ENCODE measurements around the gene SLC5A2. TPM values are rescaled to one million over a fixed set of nuclear protein-coding genes. Genes with fewer than 3 reads are reported as not detected.

The SLC5A2 gene
- total and polyA plus RNA-seq, 2 of the 13 experiments (the other 11 are each of a cell fraction or from before 2014, with no cell fraction given) = 0.24 to 0.97 TPM

DNA sequence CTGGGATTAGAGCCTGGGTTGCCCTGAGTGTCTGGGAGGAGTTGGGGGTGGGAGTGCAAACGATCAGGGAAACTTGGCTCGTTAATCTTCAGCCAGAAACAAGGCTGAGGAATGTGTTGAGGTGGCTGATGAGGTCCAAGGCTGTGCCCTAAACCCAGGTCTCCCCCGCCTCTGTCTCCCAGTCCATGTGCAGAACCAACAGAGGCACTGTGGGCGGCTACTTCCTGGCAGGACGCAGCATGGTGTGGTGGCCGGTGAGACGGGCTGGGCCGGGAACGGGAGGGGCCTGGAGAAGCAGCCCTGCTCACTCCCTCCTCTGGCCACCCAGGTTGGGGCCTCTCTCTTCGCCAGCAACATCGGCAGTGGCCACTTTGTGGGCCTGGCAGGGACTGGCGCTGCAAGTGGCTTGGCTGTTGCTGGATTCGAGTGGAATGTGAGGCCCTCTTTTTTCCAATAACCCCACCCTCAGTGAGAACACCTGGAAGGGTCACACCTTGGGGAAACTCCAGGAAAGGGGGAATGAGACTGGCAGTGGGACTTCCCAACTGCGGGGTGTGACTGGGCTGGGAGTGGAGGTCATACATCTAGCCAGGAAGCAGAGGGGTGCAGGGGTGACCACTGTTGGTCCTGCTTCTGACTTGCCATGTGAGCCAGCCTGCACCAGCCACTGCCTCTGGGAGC, 1.7 kb downstream of the SLC5A2 start (continued):
- TF ChIP-seq NAIF1 (CRISPR knock-in tag; IDR thresholded peaks at IDR 0.05; ENCODE audit: borderline replicate concordance) (no peak), PHF21A (CRISPR knock-in tag; IDR thresholded peaks at IDR 0.05) (peak; percentile 32; the same call in 1 of the 2 replicates), UBTF (CRISPR knock-in tag; IDR thresholded peaks at IDR 0.05) (peak; percentile 87), SETDB1 (CRISPR knock-in tag; IDR thresholded peaks at IDR 0.05; ENCODE audit: borderline replicate concordance) (no peak), ZNF790 (CRISPR knock-in tag; IDR thresholded peaks at IDR 0.05; ENCODE audit: borderline replicate concordance) (no peak), SRSF1 (optimal IDR thresholded peaks at IDR 0.05; ENCODE audit: low read depth, low read length) (peak; percentile 39), ZNF737 (CRISPR knock-in tag; IDR thresholded peaks at IDR 0.05; ENCODE audit: borderline replicate concordance) (no peak), ZNF33B (CRISPR knock-in tag; IDR thresholded peaks at IDR 0.05) (no peak), ZBTB7B (CRISPR knock-in tag; IDR thresholded peaks at IDR 0.05) (no peak), MZF1 (CRISPR knock-in tag; IDR thresholded peaks at IDR 0.05; ENCODE audit: borderline replicate concordance) (no peak), ZNF788 (CRISPR knock-in tag; IDR thresholded peaks at IDR 0.05; ENCODE audit: borderline replicate concordance) (peak; percentile 91; the same call in 1 of the 2 replicates), ZNF263 (CRISPR knock-in tag; IDR thresholded peaks at IDR 0.05) (peak; percentile 65; the same call in 1 of the 2 replicates), DPF2 (CRISPR knock-in tag; IDR thresholded peaks at IDR 0.05; ENCODE audit: borderline replicate concordance, low read depth) (no peak), ZNF451 (CRISPR knock-in tag; IDR thresholded peaks at IDR 0.05) (peak; percentile 82), IRF9 (CRISPR knock-in tag; IDR thresholded peaks at IDR 0.05; ENCODE audit: borderline replicate concordance) (no peak), ZNF333 (CRISPR knock-in tag; IDR thresholded peaks at IDR 0.05; ENCODE audit: borderline replicate concordance) (no peak), ZNF549 (CRISPR knock-in tag; IDR thresholded peaks at IDR 0.05) (no peak), THAP8 (CRISPR knock-in tag; IDR thresholded peaks at IDR 0.05; ENCODE audit: borderline replicate concordance) (no peak), BHLHE40 (IDR thresholded peaks at IDR 0.05; ENCODE audit: low read length) (no peak)
- TF ChIP-seq, protein P1, sequence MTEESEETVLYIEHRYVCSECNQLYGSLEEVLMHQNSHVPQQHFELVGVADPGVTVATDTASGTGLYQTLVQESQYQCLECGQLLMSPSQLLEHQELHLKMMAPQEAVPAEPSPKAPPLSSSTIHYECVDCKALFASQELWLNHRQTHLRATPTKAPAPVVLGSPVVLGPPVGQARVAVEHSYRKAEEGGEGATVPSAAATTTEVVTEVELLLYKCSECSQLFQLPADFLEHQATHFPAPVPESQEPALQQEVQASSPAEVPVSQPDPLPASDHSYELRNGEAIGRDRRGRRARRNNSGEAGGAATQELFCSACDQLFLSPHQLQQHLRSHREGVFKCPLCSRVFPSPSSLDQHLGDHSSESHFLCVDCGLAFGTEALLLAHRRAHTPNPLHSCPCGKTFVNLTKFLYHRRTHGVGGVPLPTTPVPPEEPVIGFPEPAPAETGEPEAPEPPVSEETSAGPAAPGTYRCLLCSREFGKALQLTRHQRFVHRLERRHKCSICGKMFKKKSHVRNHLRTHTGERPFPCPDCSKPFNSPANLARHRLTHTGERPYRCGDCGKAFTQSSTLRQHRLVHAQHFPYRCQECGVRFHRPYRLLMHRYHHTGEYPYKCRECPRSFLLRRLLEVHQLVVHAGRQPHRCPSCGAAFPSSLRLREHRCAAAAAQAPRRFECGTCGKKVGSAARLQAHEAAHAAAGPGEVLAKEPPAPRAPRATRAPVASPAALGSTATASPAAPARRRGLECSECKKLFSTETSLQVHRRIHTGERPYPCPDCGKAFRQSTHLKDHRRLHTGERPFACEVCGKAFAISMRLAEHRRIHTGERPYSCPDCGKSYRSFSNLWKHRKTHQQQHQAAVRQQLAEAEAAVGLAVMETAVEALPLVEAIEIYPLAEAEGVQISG (CRISPR knock-in tag; IDR thresholded peaks at IDR 0.05) = peak; percentile 65
- TF ChIP-seq, protein P2, sequence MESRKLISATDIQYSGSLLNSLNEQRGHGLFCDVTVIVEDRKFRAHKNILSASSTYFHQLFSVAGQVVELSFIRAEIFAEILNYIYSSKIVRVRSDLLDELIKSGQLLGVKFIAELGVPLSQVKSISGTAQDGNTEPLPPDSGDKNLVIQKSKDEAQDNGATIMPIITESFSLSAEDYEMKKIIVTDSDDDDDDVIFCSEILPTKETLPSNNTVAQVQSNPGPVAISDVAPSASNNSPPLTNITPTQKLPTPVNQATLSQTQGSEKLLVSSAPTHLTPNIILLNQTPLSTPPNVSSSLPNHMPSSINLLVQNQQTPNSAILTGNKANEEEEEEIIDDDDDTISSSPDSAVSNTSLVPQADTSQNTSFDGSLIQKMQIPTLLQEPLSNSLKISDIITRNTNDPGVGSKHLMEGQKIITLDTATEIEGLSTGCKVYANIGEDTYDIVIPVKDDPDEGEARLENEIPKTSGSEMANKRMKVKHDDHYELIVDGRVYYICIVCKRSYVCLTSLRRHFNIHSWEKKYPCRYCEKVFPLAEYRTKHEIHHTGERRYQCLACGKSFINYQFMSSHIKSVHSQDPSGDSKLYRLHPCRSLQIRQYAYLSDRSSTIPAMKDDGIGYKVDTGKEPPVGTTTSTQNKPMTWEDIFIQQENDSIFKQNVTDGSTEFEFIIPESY (CRISPR knock-in tag; IDR thresholded peaks at IDR 0.05) = no peak
